ENCODE measurements around the gene RFC5. TPM values are rescaled to one million over a fixed set of nuclear protein-coding genes. Genes with fewer than 3 reads are reported as not detected.
A peak's percentile ranks its signal among the peaks of the same experiment; 100 is the strongest.

Gene RFC5
- total and polyA plus RNA-seq, 2 of the 13 experiments (the other 11 are each of a cell fraction or from before 2014, with no cell fraction given), result 16.8 to 51.4 TPM

DNA sequence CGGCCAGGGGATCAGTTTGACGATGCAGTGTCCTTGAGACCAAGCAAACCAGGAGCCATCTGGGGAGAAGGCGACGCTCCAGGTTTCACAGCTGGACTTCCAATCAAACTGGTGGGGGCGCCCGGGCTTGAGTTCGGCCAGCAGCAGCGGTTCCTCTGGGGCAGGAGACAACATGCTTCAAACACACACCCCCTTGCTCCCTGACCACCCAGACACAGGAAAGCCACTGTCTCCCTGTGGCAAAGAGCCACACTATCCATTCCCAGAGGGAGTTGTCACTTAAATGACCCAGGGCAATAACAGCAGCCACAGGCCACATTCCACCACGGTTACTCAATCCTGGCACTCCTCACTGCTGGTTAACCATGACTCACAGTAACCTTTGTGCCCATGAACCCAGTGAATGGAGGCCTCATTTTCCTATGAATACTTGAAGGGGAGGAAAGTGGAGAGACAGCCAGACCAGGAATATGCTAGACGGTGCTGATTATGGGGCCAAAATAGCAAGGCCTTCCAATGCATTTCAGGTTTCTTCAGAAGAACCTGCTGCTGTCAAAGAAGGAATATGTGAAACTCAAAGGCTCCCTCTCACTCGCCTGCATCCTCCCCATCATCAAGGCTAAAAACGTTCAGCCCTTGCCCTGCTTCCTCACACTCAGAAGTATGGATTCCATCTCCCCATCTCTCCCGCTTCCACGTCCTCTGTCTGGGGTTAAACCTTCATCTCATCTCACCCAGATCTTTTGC lies 36.0 kb downstream of the RFC5 start (continued):
- TF ChIP-seq, protein P1, sequence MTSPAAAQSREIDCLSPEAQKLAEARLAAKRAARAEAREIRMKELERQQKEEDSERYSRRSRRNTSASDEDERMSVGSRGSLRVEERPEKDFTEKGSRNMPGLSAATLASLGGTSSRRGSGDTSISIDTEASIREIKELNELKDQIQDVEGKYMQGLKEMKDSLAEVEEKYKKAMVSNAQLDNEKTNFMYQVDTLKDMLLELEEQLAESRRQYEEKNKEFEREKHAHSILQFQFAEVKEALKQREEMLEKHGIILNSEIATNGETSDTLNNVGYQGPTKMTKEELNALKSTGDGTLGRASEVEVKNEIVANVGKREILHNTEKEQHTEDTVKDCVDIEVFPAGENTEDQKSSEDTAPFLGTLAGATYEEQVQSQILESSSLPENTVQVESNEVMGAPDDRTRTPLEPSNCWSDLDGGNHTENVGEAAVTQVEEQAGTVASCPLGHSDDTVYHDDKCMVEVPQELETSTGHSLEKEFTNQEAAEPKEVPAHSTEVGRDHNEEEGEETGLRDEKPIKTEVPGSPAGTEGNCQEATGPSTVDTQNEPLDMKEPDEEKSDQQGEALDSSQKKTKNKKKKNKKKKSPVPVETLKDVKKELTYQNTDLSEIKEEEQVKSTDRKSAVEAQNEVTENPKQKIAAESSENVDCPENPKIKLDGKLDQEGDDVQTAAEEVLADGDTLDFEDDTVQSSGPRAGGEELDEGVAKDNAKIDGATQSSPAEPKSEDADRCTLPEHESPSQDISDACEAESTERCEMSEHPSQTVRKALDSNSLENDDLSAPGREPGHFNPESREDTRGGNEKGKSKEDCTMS (CRISPR knock-in tag; conservative IDR thresholded peaks at IDR 0.05), result no peak
- TF ChIP-seq PHF21A (CRISPR knock-in tag; IDR thresholded peaks at IDR 0.05) (peak; percentile 98), ZNF260 (CRISPR knock-in tag; IDR thresholded peaks at IDR 0.05; ENCODE audit: borderline replicate concordance, low read depth) (no peak), KDM4B (CRISPR knock-in tag; IDR thresholded peaks at IDR 0.05) (peak; percentile 70), NBN (conservative IDR thresholded peaks at IDR 0.05) (no peak), MIER2 (CRISPR knock-in tag; IDR thresholded peaks at IDR 0.05) (peak; percentile 83), SALL1 (CRISPR knock-in tag; IDR thresholded peaks at IDR 0.05) (peak; percentile 98), ZNF768 (CRISPR knock-in tag; IDR thresholded peaks at IDR 0.05) (no peak), SALL2 (CRISPR knock-in tag; IDR thresholded peaks at IDR 0.05) (peak; percentile 50; the same call in 1 of the 2 replicates), HNRNPK (IDR thresholded peaks at IDR 0.05; ENCODE audit: low read depth, low read length, poor library complexity, severe bottlenecking) (no peak), NCOA5 (CRISPR knock-in tag; IDR thresholded peaks at IDR 0.05) (no peak), ZNF556 (CRISPR knock-in tag; IDR thresholded peaks at IDR 0.05; ENCODE audit: borderline replicate concordance) (peak; percentile 91; the same call in 1 of the 2 replicates), SCMH1 (CRISPR knock-in tag; IDR thresholded peaks at IDR 0.05; ENCODE audit: borderline replicate concordance) (no peak), PLRG1 (conservative IDR thresholded peaks at IDR 0.05) (no peak), ZFP1 (CRISPR knock-in tag; IDR thresholded peaks at IDR 0.05) (peak; percentile 91; the same call in 1 of the 2 replicates), ZNF605 (CRISPR knock-in tag; IDR thresholded peaks at IDR 0.05) (0 out of 2 replicates have a peak, but pooled peaks have one; percentile 52), MEIS2 (CRISPR knock-in tag; IDR thresholded peaks at IDR 0.05) (peak; percentile 75), ELF3 (CRISPR knock-in tag; IDR thresholded peaks at IDR 0.05) (peak; percentile 82), EHMT2 (IDR thresholded peaks at IDR 0.05; ENCODE audit: borderline replicate concordance, low read depth, low read length) (peak; percentile 93; the same call in 1 of the 2 replicates)
- TF ChIP-seq, protein P2, sequence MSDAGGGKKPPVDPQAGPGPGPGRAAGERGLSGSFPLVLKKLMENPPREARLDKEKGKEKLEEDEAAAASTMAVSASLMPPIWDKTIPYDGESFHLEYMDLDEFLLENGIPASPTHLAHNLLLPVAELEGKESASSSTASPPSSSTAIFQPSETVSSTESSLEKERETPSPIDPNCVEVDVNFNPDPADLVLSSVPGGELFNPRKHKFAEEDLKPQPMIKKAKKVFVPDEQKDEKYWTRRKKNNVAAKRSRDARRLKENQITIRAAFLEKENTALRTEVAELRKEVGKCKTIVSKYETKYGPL (CRISPR knock-in tag; IDR thresholded peaks at IDR 0.05), result no peak
- TF ChIP-seq, protein P3, sequence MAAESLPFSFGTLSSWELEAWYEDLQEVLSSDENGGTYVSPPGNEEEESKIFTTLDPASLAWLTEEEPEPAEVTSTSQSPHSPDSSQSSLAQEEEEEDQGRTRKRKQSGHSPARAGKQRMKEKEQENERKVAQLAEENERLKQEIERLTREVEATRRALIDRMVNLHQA (CRISPR knock-in tag; IDR thresholded peaks at IDR 0.05), result no peak
- TF ChIP-seq, protein P4, sequence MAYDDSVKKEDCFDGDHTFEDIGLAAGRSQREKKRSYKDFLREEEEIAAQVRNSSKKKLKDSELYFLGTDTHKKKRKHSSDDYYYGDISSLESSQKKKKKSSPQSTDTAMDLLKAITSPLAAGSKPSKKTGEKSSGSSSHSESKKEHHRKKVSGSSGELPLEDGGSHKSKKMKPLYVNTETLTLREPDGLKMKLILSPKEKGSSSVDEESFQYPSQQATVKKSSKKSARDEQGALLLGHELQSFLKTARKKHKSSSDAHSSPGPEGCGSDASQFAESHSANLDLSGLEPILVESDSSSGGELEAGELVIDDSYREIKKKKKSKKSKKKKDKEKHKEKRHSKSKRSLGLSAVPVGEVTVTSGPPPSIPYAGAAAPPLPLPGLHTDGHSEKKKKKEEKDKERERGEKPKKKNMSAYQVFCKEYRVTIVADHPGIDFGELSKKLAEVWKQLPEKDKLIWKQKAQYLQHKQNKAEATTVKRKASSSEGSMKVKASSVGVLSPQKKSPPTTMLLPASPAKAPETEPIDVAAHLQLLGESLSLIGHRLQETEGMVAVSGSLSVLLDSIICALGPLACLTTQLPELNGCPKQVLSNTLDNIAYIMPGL (CRISPR knock-in tag; IDR thresholded peaks at IDR 0.05; ENCODE audit: borderline replicate concordance in 1 of 2, low read depth in 1 of 2), result peak; percentile 66 to 88; a peak in 3 of 4 replicates
